Measurements from ENCODE around the gene ZNF234.
"Not testable (repeated sequence)": the region's sequence is repeated elsewhere in the genome, so short reads cannot be mapped to it uniquely, and the experiment has no call there.

ZNF234 gene

GRCh38 chr19:44112802-44113137 is 28.6 kb upstream of the ZNF234 start:
- DNase-seq (ENCODE audit: low read depth in 2 of 2): no peak
- peak overlapping the region; percentile 81 to 91 for H3K4me3 ChIP-seq (replicated peaks in 1 of 2; ENCODE audit: low read depth in 2 of 2, low read length in 2 of 2)
- no peak for TF ChIP-seq CTCF (IDR thresholded peaks at IDR 0.05; ENCODE audit: low read depth, low read length)

- TF ChIP-seq CTCF (IDR thresholded peaks at IDR 0.05; ENCODE audit: low read depth, low read length): no peak
- H3K4me3 ChIP-seq (replicated peaks in 1 of 2; ENCODE audit: low read depth in 2 of 2, low read length in 2 of 2): peak within 1 kb of the TSS; percentile 81 to 91
- DNase-seq (ENCODE audit: low read depth in 2 of 2): peak; percentile 99
Observed at GRCh38 chr19:44113138-44113783, 28.1 kb upstream of the ZNF234 start, which contains the start of gene ZNF225. TSS of gene ZNF225 (plus strand) at chr19:44113399. CDS start at chr19:44115828, 2,429 bp downstream.

- DNase-seq (ENCODE audit: low read depth in 2 of 2): no peak
- no peak for TF ChIP-seq CTCF (IDR thresholded peaks at IDR 0.05; ENCODE audit: low read depth, low read length)
- H3K4me3 ChIP-seq (replicated peaks in 1 of 2; ENCODE audit: low read depth in 2 of 2, low read length in 2 of 2): peak overlapping the region; percentile 81 to 91
Observed at GRCh38 chr19:44113784-44114390, 27.5 kb upstream of the ZNF234 start.

- not testable (repeated sequence) for DNase-seq (ENCODE audit: low read depth in 2 of 2); H3K4me3 ChIP-seq (replicated peaks in 1 of 2; ENCODE audit: low read depth in 2 of 2, low read length in 2 of 2)
Observed at GRCh38 chr19:44121162-44121561, 20.2 kb upstream of the ZNF234 start.

- TF ChIP-seq CTCF (IDR thresholded peaks at IDR 0.05; ENCODE audit: low read depth, low read length): no peak
- no peak for DNase-seq (ENCODE audit: low read depth in 2 of 2)
- no peak overlapping the region for H3K4me3 ChIP-seq (replicated peaks in 1 of 2; ENCODE audit: low read depth in 2 of 2, low read length in 2 of 2)
Observed at GRCh38 chr19:44131955-44132354, 9.4 kb upstream of the ZNF234 start.

- peak; percentile 47 to 52 for DNase-seq (ENCODE audit: low read depth in 2 of 2)
- no peak for TF ChIP-seq CTCF (IDR thresholded peaks at IDR 0.05; ENCODE audit: low read depth, low read length)
- H3K4me3 ChIP-seq (replicated peaks in 1 of 2; ENCODE audit: low read depth in 2 of 2, low read length in 2 of 2): peak overlapping the region; percentile 75 to 96
Observed at GRCh38 chr19:44142059-44142433, 692 bp downstream of the ZNF234 start.

GRCh38 chr19:44149776-44150175 is 8.4 kb downstream of the ZNF234 start:
- no peak for TF ChIP-seq CTCF (IDR thresholded peaks at IDR 0.05; ENCODE audit: low read depth, low read length)
- DNase-seq (ENCODE audit: low read depth in 2 of 2): no peak
- no peak overlapping the region for H3K4me3 ChIP-seq (replicated peaks in 1 of 2; ENCODE audit: low read depth in 2 of 2, low read length in 2 of 2)

Data from cardiac fibroblast (primary cell).